Stimulated activated CD4-positive, alpha-beta T cell treated with anti-CD3 and anti-CD28 coated beads, Interleukin-12 subunit alpha, Interleukin-12 subunit beta, amount 100 ng/mL, for 4 hours (primary cell): ENCODE results near the gene RNPEPL1.

Experiments used
- DNase-seq: peaks from one replicate; pipeline ENCODE4 v3.0.0-alpha.2; 2020

The RNPEPL1 gene

GRCh38 chr2:240627736-240628506 is 59.6 kb downstream of the RNPEPL1 start:
- no peak for DNase-seq

- no peak for DNase-seq
Measured at GRCh38 chr2:240628507-240628807, 60.2 kb downstream of the RNPEPL1 start.

GRCh38 chr2:240628808-240629618 is 60.7 kb downstream of the RNPEPL1 start:
- DNase-seq = no peak

GRCh38 chr2:240629619-240629967 is 61.3 kb downstream of the RNPEPL1 start:
- no peak for DNase-seq

- DNase-seq = no peak
Measured at GRCh38 chr2:240629968-240630770, 61.9 kb downstream of the RNPEPL1 start.
